PC-3 (cell line): ENCODE data around the gene PPM1B.

Experiments used
- EZH2 ChIP-seq: fragments of 300-600 bp; sonication (generic); IDR thresholded peaks from one replicate; pipeline ENCODE4 v1.6.1; 2017; ENCODE audit warnings: antibody characterized with exemption, mild to moderate bottlenecking, low read length; ENCODE audit not compliant: unreplicated experiment
- TF ChIP-seq, protein P1 (sequence below): fragments of 300-600 bp; sonication (generic); conservative IDR thresholded peaks from 2 replicates; pipeline ENCODE4 v1.5.1; 2017; ENCODE audit warnings: antibody characterized with exemption, low read depth, mild to moderate bottlenecking, low read length

DNA sequence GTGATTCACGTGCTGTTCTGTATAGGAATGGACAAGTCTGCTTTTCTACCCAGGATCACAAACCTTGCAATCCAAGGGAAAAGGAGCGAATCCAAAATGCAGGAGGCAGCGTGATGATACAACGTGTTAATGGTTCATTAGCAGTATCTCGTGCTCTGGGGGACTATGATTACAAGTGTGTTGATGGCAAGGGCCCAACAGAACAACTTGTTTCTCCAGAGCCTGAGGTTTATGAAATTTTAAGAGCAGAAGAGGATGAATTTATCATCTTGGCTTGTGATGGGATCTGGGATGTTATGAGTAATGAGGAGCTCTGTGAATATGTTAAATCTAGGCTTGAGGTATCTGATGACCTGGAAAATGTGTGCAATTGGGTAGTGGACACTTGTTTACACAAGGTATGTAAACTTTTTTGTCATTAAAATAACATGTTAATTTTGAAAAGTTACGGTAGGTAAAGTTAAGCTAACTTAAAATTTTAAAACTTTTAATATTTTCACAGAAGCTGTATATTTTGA is 33.0 kb downstream of the PPM1B start:
- TF ChIP-seq, protein P1, sequence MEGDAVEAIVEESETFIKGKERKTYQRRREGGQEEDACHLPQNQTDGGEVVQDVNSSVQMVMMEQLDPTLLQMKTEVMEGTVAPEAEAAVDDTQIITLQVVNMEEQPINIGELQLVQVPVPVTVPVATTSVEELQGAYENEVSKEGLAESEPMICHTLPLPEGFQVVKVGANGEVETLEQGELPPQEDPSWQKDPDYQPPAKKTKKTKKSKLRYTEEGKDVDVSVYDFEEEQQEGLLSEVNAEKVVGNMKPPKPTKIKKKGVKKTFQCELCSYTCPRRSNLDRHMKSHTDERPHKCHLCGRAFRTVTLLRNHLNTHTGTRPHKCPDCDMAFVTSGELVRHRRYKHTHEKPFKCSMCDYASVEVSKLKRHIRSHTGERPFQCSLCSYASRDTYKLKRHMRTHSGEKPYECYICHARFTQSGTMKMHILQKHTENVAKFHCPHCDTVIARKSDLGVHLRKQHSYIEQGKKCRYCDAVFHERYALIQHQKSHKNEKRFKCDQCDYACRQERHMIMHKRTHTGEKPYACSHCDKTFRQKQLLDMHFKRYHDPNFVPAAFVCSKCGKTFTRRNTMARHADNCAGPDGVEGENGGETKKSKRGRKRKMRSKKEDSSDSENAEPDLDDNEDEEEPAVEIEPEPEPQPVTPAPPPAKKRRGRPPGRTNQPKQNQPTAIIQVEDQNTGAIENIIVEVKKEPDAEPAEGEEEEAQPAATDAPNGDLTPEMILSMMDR: no peak
- TF ChIP-seq EZH2: no peak
